AG09309 (cell line): Measurements from ENCODE around the gene TBRG4.

Experiments used
- DNase-seq: peaks from one replicate; pipeline ENCODE4 v3.0.0-alpha.2; 2010; ENCODE audit warnings: low read depth
- H3K4me3 ChIP-seq: 2 replicates; pipeline ENCODE4 v1.5.1; 2011; ENCODE audit warnings: mild to moderate bottlenecking, low read depth, low read length, moderate library complexity; ENCODE audit not compliant: control insufficient read depth
- TF ChIP-seq, protein P1 (sequence below): IDR thresholded peaks from 2 replicates; pipeline ENCODE4 v1.5.1; 2011; ENCODE audit warnings: mild to moderate bottlenecking, low read depth, low read length, inconsistent platforms; ENCODE audit not compliant: insufficient read depth, control insufficient read depth; ENCODE audit errors: missing control alignments

The TBRG4 gene

DNA sequence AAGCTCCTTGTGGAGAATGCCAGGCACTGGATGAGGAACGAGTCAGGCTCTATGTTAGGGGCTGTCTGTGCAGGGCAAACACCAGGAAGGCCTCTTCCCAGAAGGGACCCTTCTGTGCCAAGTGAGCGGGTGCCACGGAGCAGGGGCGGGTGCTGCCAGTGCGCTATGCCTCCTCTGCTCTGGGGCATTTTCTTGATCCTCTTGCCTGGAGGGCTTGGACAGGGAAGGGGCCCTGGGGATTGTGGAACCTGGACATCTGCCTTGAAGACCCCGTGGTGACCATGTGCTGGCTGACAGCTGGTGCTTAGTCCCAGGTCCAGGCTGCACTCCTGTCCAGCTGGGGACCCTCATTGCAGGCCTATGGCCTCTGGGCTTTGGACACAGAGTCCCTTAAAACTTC lies 15.4 kb upstream of the TBRG4 start:
- TF ChIP-seq, protein P1, sequence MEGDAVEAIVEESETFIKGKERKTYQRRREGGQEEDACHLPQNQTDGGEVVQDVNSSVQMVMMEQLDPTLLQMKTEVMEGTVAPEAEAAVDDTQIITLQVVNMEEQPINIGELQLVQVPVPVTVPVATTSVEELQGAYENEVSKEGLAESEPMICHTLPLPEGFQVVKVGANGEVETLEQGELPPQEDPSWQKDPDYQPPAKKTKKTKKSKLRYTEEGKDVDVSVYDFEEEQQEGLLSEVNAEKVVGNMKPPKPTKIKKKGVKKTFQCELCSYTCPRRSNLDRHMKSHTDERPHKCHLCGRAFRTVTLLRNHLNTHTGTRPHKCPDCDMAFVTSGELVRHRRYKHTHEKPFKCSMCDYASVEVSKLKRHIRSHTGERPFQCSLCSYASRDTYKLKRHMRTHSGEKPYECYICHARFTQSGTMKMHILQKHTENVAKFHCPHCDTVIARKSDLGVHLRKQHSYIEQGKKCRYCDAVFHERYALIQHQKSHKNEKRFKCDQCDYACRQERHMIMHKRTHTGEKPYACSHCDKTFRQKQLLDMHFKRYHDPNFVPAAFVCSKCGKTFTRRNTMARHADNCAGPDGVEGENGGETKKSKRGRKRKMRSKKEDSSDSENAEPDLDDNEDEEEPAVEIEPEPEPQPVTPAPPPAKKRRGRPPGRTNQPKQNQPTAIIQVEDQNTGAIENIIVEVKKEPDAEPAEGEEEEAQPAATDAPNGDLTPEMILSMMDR = no peak
- H3K4me3 ChIP-seq = no peak overlapping the region
- no peak for DNase-seq

DNA sequence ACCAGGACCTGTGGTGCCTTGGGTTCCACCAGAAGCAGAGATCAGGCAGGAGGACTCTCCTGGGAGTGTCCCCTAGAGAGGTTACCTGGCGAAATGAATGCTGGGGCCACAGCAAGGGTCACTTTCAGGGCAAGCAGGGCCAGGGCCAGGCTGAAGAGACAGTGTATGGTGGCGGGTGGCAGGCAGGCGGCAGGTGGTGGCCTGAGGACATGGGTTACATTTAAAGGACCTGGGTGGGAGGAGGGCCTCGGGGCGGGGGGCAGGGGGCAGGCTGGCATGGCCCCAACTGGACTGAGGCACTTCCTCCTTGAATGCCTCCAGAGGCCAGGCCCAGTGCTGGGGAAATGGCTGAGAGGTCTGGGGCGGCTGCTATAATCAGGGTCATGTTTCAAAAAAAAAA lies 14.7 kb upstream of the TBRG4 start:
- no peak for DNase-seq
- TF ChIP-seq, protein P1 = no peak
- no peak overlapping the region for H3K4me3 ChIP-seq

DNA sequence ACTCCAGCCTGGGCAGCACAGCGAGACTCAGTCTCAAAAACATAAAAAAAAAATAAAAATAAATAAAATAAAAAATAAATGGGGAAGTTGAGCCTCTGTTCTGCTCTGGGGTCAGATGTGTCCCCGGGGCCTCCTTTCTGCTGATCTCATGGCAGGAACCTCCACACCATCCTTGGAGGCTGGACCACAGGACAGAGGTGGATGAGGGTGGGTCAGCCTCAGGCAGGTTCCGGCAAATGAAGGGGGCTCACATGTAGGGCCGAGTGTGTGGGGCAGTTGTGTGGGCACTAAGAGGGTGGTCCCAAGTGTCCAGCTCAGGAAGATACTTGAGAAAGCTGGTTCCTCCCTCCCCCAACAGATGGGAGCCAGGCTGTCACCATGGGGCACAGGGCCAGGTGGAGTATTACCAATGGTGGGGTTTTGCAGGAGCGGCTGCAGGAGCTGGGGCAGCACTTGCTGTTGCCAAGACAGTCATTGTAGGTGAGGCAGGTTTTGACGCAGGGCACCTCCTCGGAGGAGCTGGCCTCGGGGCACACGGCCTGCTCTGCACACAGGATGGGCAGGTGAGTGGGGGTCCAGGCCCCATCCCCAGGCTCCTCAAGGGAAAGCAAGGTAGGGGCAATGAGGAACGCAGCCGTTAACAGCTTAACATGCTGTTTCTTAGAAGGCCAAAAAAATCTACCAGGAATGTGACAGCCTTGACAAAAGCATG lies 13.9 kb upstream of the TBRG4 start:
- DNase-seq = no peak
- TF ChIP-seq, protein P1 = no peak
- H3K4me3 ChIP-seq = no peak overlapping the region

DNA sequence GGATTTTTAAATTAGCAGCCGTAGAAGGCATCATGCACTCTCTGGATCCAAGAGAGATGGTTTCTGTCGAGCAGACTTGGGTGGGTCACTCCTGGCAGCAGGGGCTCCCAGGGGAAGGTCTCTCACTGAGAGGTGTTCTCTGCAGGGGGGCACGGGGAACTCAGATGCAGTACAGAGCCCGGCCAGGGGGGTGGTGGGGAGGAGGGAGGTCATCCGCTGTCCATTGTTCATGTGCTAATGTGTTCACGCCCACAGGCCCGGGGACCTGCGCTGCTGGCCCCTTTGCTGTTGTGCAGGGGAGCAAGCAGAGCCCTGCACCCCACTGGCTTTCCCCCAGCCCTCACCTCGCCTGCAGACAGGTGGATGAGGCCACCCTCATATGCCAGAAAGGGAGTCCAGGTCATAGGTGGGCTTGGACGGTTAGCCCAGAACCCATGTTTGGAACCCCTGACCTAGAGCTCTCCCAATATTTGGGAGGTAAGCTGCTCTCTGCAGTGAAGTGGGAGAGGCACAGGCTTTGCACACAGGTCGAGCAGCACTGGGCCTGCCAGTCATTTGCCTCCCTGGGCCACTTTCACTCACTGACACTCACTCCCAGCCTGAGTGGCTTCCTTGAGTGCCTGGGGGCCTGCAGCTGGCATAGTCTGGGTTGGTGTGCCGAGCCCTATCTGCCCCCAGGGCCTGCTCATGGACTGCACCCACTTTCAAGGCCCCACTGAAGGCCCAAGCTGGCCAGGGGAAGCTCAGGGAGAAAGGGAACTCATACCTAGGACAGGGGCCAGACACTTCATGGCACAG lies 12.6 kb upstream of the TBRG4 start:
- TF ChIP-seq, protein P1 = no peak
- no peak for DNase-seq
- H3K4me3 ChIP-seq = no peak overlapping the region

DNA sequence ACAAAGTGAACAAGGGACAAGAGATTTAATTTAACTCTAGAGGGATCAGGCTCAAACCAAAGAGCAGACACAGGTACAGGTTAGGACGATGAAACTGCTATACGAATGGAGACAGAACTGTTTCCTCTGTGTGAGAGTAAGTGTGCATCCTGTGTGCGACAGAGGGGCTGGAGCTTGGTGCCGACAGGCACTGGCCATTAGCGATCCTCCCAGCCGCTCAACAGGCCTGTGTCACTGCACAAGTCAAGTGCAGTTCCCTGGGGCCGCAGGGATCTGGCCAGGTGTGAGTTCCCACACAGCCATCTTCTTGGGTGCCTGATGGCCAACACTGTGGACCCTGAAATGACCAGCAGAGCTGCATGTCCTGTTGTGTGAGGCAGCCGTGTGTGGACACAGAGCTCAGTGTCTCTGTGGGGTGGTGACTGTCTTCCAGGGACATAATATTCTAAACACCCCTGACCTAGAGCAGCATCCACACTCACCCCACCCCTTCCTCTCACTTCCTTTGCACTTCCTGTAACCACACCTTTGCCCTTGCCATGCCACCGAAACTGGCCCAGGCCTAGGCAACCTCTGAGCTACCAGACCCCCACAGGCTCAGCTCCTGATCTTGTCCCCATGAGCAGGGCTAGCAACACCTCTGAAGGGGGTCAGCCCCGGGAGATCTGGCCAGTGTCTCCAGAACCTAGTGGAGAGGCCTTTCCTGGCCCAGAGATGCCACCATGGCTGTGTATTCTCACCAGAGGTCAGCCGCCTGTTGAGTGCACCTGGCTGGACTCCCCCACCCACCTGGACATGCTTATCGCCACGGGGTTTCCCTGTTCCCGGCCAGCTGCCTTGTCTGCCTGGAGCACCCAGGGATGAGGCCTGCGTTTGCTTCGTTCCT lies 11.7 kb upstream of the TBRG4 start:
- TF ChIP-seq, protein P1 = no peak
- DNase-seq = no peak
- no peak overlapping the region for H3K4me3 ChIP-seq

DNA sequence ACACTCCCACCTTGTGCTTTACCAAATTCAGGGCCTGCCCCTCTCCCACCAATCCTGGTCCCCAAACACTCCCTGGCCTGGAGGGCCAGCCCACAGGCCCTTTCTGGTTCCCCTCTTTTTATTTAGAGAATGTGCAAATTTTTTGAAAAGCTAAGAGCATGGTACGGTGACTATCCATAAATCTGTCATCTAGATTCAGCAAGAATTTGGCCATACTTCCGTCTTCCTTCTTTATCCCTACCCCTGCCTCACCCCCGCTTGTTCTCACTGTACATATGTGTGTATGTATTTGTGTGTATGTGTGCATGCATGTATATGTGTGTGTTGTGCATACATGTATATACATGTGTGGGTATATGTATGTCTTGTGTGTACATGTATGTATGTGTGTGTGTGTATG lies 8.1 kb upstream of the TBRG4 start:
- H3K4me3 ChIP-seq = no peak overlapping the region
- DNase-seq = no peak
- TF ChIP-seq, protein P1 = no peak
